HG03039 (cell line): ENCODE data around the gene CNTNAP2.

Experiments used
- ATAC-seq: cut with Tn5 transposase; IDR thresholded peaks from one replicate; pipeline ENCODE4 v1.9.1; 2021; ENCODE audit warnings: mild to moderate bottlenecking, moderate library complexity; ENCODE audit not compliant: unreplicated experiment

The CNTNAP2 gene

DNA sequence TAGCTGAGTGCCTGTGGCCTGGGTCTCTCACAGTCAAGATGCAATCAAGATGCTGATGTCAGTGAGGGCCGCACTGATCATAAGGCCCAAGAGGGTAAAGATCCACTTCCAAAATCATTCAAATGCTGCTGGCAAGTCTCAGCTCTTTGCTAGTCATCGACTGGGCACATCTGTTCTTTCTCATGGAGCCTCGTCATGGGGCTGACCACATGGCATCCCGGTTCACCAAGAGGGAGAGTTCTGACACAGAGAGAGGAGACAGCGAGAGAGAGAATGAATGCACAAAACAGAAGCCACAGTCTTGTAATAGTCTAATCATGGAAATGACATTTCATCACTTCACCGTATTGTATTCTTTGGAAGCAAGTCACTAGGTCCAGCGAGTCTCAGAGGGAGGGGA, 1406.5 kb downstream of the CNTNAP2 start:
- no peak for ATAC-seq

DNA sequence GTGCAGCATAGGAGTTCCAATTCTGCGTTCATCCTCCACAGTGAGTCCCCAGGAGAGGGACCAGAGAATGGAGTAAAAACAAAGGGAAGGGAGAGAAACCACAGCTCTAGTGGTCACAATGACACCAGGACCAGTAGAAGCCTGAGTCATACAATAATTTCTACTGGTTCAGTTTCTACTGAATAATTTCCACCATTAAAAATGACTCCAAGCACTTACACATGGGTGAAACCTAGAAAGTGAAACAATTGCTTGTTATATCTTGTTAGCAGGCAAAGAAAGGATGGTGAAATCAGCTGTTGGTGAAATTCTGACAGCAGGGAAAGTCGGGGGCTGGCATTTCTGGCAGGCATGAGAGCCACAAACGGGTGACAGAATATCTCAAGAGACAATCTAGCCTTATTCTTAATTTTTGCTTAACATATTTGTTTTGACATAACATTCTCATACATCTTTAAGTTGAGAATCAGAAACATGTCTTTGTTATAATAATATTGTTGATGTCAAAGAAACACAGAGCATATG, 1408.2 kb downstream of the CNTNAP2 start:
- no peak for ATAC-seq

DNA sequence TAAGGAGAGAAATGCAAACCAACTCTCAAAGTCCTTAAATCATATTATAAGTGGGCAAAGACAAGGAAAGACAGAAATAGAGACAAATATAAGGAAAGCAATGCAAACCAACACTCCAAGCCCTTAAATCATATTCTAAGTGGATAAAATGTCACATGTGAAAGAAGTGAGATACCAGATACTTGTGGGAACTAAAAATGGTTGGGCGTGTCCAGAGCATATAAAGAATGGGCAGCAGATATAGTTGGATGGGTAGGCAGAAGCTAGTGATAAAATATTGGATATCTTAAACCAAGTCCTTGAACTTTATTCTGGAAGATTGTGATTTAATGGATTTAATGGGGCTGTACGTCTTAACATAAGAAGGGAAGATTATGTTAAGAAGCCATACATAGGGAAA, 1408.7 kb downstream of the CNTNAP2 start:
- no peak for ATAC-seq

DNA sequence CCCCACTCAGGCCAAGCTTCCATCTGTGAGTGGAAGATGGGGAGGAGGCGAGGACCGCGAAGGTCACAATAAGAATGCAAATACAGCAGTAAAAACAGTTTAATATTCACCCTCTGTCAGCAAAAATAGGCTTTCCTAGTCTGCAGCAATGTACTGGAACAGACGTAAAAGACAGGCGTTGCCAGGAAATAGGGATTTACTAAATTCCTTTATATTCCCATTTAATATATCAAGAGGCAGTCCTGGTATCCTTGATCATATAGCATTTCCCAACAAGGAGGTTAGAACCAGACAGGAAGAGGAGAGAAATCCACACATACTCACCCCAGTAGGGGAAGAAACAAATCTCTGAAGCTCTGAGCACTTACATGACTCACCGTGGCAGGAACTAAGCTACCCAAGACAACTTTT, 1419.1 kb downstream of the CNTNAP2 start:
- ATAC-seq, result no peak

DNA sequence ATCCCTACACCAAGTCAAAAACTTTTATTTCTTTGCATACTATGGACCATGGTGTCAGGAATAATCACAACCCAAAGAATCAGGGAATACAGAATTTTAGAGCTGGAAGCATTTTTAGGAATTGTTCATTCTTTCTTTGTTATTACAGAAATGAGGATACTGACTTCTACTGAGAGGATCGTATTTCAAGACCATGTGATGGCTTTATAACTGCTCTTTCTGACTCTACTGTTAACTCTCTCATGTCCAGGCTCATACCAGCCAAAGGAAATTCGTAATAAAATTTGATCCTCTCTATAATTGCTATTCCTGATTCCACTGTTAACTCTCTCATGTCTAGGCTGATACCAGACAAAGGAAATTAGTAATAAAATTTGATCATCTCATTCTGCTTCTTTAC, 1423.1 kb downstream of the CNTNAP2 start:
- ATAC-seq, result no peak

DNA sequence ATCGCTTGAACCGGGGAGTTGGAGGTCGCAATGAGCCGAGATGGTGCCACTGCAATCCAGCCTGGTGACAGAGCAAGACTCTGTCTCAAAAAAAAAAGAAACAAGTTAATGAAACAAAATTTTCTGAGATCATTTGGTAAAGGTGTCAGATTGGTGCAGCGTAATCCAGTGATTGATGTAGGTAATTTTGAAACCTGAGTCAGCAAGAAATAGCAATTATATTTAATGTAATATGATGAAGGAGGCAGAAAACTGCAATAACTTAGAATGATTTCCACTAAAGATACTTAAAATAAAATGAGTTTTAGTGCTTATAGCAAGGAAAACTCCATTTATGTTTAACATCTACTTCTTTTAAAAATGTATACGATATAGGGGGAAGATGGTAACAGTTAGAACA, 1424.1 kb downstream of the CNTNAP2 start:
- ATAC-seq, result no peak

DNA sequence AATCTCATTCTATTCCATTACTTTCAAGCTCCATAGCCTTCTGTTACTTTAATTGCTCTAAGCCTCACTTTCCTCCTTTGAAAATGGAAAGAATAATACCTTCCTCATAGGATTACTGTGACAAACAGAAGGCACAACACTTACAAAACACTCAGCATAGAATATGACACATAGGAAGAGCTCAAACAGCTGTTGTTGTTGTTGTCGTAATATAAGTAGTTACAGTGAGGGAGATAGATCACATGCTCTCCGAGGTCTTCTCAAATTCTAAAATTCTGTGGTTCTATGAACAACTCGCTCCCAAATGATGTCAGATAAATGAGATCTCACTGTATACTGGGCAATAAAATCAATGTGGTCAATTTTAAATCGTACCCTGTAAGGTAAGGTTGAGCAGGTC, 1424.7 kb downstream of the CNTNAP2 start:
- no peak for ATAC-seq

DNA sequence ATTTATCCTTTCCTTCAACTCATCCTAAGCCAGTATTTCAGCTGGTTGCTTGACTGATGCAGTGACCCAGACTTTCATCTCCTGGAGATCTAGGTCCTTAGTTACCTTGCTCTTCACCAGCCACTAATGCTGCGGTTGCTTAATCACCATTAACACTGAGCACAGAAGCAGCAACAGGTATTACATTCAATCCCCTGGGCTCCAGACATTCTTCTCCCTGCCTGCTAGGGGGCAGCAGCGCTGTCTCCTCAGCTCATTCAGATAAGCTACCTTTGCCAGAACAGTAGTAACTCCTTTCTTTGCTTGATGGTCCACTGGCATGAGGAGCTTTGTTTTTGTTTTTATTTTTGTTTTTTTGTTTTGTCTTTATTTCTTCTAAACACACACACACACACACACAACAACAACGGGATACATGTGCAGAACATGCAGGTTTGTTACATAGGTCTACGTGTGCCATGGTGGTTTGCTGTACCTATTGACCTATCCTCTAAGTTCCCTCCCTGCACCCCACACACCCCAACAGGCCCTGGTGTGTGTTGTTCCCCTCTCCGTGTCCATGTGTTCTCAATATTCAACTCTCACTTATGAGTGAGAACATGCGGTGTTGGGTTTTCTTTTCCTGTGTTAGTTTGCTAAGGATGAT, 1430.8 kb downstream of the CNTNAP2 start:
- ATAC-seq, result no peak

DNA sequence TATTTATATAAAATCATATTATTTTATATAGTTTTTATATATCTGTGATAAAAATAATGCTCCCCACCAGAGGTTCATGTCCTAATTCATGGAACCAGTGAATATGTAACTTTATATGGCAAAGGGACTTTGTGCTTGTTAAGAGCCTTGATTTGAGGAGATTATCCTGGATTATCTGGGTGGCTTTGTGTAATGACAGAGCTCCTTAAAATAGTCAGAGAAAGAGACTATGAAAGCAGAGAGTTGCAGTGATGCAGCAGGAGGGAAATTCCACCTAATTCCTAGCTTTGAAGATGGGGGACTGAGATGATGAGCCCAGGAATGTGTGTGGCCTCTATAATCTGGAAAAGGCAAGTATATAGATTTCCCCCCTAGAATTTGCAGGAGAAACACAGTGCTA, 1439.7 kb downstream of the CNTNAP2 start:
- ATAC-seq, result no peak

DNA sequence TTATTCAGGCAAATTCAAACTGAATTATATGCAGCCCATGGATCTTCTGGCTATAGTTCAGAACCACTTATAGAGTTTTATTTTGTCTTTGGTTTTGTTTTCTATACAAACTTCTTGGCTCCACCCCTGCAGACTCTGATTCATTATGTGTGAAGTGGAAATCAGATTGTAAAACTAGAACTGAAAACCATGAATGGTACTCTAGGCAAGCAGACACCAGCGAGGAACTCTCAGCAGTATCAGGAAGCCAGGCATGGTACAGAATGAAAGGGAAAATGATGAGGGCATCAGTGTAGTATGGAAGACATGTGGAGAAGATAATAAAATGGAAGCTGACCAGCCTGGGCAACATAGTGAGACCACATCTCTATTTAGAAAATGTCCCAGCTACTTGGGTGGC, 1447.1 kb downstream of the CNTNAP2 start:
- no peak for ATAC-seq

DNA sequence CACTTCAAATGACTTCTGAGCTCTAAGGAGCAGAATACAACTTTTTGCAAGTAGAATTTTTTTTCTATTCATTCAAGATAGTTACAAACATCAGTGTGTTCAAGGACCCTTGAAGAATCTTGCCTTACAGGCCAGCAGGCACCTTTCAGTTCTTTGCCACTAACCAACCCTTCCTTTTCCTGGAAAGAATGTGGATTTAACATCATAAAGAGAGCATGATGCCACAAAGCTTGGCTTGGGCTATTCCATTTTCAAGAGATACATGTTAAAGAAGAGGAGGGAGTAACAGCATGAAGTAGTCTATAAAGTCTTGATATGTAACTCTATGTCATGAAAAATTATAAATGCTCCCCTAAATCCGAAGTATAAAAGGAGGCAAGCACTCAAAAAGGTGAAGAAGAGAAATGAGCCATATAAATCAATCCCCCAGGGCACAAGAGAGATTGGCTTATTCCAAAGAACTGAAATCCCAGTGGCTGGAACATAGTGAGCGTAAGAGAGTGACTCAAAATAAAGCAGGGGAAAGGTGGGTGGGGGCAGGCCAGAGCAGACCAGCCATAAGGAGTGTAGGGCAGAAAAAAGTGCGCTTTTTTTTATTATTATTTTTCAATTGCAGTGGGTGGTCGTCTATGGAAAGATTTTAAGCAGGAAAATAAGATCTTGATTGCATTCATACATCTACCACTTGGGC, 1448.3 kb downstream of the CNTNAP2 start:
- ATAC-seq, result no peak

DNA sequence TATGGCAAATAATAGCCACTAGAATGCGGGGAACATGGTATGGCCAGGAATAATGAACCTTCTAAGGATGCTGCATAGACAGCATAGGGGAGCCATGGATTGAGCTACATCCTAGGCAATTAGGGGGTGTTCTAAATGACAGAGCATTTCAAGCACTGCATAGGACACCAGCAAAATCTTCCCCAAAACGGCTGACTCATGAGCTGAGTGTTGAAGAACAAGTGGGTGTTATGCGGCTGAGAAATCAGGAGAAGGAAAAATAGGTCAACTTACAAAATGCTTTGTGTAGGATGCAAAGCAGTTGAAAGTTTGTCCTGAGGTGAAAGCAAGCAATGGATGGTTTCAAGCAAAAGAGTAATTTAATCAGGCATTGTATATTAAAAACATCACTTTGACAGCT, 1450.4 kb downstream of the CNTNAP2 start:
- ATAC-seq, result no peak

DNA sequence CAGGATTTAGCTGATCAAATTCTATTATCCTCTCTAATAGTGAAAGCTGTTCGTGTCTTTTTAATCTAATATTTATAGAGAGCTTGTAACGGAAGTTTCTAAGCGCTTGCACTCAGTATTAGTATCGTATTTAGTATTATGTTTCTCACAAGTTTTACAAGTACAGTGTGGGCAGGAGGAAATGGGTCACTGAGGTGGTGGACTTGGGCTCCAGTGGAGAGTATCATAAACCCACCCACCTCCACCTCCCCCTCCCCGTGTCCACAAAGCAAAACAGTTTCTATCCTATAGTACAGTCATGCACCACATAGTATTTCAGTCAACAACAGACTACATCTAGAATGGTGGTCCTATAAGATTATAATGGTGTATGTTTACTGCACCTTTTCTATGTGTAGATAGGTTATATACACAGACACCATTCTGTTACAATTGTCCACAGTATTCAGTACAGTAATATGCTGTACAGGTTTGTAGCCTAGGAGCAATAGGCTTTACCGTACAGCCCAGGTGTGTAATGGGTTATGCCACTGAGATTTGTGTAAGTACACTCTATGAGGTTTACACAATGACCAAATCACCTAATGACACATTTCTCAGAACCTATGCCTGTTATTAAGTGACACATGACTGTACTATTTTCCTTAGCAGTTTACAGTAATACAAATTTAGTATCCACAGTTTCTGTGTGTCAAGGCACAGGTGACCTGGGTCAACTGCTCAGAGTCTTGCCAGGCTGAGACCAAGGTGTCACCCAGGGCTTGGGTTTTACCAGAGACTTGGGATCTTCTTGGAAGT, 1452.7 kb downstream of the CNTNAP2 start:
- ATAC-seq, result no peak

DNA sequence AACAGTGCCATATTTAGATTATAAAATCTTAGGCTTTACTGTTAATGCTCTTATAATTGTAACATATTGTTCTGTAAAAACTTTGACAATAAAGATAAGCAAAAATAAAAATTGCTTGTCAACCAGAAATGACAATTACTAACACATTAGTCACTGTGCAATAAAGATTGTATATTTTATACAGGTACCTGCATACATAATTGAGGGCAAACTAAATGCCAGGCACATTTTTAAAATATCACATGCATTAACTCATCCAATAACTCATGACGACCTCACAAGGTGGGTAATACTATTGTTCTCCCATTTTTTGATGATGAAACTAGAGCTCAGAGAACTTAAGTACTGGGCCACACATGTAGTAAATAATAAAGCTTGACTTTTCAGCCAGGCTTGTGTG, 1453.8 kb downstream of the CNTNAP2 start:
- ATAC-seq, result no peak

DNA sequence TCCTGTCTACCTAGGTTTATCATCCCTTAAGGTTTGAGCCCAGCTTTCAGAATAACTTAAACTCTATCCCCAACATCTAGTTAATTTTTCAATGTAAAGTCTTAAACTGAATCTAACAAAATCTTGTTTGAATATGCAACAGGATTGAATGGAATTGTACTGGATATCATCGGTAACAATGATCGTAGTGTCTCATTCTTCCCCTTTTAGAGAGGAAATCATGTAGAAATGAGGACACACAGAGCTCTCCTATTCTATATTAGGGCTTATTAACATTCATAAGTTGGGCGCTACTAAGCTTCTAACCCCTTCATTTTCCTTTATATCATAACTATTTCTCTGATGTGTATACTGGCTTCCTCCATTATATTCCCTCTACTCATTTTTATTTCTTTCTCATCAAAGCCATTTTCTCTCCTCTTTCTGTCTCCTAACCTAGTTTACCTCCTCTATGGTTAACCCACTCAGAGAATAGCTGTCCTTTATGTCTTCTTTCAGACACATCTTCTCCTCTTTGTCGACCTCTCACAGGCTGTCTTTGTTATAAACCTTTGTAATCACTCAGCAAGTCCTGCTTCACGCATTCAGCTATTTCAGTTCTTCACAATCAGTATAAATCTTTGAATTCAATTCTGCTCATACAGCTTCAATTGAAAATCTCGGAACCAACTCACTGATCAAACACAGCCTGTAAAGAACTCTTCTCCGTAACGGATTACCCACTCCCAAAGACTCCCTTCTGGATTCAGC, 1455.0 kb downstream of the CNTNAP2 start:
- no peak for ATAC-seq

DNA sequence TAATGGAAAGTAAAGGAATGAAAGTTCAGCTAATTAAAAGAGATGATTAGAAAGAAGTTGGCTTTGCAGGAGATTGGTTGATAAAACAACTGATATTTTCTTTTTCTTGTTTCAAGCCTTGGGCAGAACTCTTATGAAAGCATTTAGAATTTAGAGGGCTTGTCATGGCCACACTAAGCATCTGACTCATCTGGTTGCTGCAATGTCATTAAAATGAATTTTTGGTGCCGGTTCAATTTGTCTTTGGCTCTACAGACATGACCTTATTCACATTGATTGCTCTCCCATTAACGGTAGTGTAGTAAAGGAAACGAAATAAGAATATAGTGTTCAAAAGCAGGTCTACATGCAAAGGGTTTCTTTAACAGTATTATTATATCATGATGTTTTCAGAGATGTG, 1461.6 kb downstream of the CNTNAP2 start:
- no peak for ATAC-seq

DNA sequence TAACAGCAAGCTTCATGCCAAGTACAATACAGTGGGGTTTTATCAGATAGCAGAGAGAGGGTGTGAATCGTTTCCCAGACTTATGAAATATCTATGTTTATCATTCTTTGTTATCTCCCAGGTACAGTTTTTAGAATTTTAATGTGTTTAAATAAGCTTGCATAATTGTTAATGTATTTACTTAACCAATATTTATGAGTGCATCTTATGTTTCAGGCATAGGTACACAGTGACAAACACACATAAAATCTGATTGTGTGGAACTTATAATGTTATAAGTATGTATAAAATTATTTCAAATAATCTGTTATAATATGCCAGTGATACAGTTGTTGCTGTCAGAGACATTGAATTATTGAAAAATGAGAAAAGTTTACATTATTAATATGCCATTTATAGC, 1462.5 kb downstream of the CNTNAP2 start:
- no peak for ATAC-seq

DNA sequence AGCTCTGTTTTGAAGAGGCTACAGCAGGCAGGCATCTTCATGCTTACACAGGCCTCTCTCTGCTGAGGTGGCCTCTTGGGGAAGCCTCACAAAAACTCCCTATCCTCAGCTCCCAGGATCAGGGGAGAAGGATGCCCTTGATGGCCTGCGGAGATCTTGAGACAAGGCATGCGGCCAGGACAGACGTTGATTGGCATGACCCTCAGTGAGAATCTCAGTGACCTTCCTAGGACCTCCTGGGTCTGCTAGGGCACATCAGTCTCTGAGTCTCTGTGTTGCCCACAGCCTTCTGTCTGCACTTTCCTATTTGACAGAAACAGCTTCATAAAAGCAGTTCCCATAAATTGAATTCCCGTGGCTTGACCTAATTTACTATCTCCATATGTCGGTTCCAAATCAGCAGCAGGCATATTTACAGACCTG, 1468.2 kb downstream of the CNTNAP2 start:
- ATAC-seq, result no peak

DNA sequence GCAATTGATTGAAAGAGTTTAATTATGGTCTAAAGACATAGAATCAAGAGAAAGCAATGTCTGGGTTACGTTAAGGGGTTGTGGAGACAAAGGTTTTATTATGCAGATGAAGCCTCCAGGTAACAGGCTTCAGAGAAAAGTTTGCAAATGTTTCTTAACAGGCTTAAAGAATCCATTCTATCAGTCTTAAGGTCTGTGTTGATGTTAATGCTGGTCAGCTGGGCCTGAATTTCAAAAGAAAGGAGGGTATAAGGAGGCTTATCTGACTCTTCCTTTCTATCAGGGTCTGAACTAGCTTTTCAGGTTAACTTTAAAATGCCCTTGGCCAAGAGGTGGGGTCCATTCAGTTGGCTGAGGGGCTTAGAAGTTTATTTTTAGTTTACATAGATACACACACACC, 1469.5 kb downstream of the CNTNAP2 start:
- ATAC-seq, result no peak

DNA sequence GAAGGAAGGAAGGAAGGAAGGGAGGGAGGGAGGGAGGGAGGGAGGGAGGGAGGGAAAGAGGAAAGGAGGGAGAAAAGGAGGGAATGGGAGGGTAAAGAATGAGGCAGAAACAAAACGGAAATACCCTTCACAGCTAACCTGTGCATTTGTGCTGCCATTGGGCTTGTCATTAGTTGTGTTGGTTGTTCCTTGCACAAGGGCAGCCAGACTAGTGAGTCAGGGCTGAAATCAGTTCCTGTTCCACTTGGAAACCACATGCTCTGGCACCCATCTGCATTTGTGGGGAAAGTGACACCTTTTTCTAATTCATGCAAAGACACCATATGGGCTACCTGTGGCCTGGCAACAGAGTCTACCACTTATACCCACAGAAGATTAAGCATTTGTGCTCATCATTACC, 1469.9 kb downstream of the CNTNAP2 start:
- no peak for ATAC-seq
